GM19372 (cell line): ENCODE results near the gene CHST3.
"Not testable (repeated sequence)": the region's sequence is repeated elsewhere in the genome, so short reads cannot be mapped to it uniquely, and the experiment has no call there.

Experiments
- ATAC-seq: cut with Tn5 transposase; IDR thresholded peaks from one replicate; pipeline ENCODE4 v1.9.1; 2021; ENCODE audit warnings: mild to moderate bottlenecking, low read depth, moderate library complexity; ENCODE audit not compliant: unreplicated experiment

The CHST3 gene

DNA sequence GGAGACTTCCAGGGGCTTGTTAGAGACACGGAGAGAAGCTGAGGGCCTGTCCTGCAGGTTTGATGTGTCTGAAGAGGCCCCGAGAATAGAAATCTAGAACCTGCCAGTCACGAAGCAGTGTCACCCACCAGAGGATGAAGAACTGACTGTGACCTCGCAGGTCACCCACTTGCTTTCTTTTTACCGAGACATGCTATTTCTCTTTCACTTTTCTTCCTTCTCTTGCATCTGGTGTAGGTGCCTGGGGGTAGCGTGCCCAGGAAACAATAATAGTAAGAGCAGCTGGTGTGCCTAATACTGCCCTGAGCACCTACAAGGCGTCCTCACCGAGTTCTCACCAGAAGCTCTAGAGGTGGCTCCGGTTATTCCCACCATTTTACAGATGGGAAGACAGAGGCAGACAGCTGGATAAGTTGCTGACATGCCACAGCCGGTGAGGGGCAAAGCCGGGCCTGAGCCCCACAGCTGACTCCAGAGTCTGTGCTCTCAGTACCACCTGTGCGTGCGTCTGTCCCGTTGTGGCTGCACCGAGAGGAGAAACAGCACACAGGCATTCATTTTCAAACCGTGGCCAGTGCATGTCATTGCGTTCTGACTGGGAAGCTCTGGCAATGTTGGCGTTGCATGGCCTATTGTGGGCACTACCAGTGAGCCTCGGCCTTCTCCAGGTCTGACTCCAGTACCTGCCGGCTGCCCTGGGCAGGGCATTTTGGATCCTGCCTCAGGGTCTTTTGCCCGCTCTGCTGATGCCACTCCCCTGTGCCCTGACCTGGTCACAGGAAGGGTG, 7.8 kb downstream of the CHST3 start:
- ATAC-seq: no peak

DNA sequence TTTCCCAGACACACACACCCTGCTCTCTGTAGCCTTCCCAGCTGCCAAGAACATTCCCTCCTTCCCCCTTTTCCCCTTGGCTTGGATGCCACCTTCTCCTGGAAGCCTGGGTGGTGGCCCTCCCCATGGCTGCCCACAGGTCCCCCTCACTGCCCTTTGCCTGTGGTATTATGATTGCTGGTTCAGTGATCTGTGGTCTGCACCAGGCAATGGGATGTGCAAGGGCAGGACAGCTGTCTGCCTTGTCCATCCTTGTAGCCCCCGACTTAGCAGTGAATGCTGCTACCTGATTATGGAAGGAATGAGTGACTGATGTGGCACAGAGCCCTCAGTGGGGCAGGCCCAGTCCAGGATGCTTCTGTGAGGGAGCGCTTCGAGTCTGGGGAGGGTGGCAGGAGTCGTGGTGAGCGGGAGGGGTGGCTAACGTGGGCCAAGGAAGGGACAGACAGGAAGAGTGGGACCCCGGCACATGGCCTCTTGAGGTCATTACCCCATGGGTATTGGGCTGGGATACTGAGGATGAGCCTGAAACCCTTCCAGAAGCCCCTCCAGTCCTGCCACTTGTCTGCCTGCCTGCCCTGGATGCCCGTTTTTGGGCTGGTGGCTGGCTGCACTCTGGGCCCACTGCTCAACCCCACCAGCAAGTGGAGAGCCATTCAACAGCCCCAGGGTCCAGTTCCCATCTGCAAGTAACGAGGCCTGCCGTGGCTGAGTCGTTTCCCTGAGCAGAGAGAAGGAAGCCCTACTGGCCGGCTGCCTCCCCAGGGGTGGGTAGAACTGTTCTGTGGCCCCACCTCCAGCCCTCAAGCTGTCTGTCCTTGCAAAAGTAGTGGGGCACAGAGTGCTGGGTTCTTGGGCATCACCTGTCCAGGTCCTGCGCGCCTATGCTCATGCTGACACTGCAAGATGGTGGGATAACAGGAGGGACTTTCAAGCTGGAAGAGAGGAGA, 8.8 kb downstream of the CHST3 start:
- ATAC-seq: no peak

DNA sequence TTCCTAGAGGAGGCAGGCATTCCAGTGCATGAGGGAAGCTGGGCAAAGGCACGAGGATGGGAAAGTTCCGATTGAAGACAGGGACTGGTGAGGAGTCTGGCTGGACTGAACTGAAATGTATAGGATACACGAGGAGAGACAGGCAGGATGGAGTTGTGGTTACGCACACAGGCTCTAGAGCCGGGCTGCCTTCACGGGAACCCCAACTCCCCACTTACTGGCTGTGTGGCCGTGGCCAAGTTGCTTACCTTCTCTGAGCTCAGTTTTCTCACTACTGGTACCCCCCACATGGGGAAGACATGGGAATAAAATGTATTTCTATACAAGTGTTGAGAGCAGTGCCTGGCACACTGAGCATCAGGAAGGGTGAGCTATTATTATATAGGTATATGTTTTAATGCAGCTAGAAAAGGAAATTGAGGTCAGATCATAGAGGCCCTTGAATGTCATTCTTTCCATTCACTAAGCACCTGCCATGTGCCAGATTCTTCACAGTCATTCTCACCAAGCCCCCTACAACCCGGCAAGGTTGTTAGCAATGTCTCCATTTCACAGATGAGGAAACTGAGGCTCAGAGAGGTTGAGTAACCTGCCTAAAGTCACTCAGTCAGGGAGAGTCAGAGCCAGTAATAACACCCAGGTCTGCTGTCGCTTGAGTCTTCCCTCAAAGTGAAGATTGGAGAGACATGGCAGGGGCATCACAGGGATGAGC, 9.7 kb downstream of the CHST3 start:
- ATAC-seq: no peak

DNA sequence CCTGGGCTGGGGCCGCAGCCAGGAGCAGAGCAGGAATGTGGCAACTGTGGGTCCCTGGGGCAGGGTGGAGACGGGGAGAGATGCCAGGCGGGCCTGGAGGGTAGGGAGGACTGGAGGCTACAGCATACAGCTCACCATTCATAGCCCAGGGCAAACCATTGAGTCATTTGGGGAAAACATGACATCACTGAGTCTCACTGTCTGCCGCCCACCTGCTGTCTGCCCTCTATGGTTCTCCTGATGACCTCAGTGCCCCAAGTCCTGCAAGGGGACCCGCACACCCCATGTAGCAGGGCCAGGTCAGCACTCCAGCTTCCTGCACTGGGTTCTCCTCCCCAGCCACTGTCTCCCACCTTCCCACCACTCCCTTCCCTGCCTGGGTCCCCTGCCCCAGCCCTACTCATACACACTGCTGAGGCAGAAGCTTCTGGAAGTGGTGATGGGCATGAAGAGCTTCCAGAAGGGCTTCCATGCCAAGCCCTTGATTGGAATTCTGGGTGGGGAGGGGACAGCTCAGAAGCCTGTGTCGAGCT, 10.4 kb downstream of the CHST3 start:
- ATAC-seq: no peak

DNA sequence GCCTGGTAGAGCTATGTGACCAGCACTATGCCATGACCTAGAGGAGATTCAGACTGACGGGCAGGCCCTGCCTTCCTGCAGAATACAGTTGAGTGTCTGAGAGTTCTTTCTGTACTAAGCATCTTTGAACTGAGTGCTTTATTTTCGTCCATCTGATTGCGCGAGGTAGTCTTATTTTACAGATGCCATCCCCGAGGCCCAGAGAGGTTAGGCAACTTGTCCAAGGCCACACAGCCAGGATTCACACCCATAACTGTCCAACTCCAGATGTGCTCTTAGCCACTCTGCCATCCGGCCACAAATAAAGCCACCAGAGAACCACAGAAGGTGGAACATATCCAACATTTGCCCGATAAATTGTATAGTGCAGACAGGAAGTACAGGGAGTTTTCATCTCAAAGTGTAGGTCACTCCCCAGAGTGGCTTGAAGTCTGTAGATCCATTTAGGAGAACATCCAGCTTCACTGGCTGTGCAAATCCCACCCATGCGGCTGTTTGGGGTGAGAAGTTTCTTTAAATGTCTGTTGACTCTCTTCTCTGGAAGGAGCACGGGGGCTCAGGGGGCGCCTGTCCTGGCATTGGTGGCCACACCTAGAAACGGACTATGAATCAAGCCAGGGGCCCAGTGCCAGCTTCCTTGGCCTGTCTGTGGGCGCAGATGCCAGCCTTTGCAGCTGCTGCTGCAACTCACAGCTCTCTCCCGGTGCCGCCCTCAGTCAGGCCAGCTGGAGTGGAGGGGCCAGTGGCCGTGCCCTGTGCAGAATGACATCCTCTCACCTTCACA, 11.1 kb downstream of the CHST3 start:
- ATAC-seq: no peak

DNA sequence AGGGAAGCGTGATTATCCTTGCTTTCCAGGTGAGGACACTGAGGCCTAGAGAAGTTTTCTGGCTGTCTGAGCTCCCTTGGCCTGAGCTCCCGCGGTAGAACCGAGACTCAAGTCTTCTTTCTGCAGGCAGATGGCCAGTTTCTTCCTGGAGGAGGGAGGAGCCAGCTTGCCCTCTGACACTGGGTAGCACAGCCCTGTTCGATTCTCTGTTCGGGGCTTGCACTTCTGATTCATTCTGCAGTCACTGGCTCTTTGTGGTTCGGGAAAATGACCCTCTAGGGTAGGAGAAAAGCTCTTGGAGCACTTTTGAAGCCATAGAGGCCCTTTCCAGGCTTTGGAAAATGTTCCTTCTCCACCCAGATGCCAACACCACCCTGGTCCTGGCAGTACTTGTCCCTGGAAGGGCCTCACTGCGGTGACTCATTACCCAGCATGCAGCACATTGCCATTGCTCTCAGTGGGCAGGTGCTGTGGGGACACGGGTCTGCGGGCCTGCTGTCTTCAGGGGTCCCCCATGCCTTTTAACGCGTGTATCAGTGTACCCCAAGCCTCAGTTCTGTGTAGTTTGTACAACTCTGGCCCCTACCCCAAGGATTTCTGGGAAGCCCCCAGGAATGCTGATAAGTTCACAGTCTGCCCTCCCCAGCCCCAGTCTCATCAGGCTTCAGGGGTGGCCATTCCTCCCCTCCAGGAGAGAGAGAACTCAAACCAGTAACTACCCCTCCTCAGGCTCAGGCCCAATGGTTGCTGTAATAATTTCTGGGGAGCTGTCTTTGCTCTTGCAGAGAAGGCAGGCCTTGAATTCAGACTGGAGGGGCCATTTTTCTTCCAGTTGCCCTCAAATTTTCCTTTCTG, 11.9 kb downstream of the CHST3 start:
- no peak for ATAC-seq

DNA sequence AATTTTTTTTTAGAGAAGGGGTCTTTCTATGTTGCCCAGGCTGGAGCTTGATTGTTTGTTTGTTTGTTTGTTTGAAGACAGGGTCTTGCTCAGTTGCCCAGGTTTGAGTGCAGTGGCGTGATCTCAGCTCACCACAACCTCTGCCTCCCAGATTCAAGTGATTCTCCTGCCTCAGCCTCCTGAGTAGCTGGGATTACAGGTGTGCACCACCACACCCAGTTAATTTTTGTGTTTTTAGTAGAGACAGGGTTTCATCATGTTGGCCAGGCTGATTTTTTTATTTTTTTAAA, 13.4 kb downstream of the CHST3 start:
- ATAC-seq: not testable (repeated sequence)

DNA sequence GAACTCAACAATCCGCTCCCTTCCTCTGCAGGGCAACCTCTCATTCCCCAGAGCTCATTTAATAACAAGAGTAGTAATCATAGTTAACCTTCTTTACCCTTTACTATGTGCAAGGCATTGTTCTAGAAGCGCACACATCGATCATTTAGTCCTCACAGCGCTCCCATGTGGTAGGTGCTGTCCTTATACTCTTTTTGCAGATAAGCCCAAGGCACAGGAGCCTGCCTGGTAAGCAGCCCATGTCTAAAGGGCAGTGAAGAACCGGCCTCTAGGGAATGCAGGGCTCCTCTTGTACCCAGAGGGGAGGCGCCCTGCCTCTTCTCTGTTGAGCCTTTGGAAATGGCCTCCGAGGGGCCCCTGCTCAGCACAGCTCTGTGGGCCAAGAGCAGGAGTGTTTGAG, 14.3 kb downstream of the CHST3 start:
- ATAC-seq: no peak

DNA sequence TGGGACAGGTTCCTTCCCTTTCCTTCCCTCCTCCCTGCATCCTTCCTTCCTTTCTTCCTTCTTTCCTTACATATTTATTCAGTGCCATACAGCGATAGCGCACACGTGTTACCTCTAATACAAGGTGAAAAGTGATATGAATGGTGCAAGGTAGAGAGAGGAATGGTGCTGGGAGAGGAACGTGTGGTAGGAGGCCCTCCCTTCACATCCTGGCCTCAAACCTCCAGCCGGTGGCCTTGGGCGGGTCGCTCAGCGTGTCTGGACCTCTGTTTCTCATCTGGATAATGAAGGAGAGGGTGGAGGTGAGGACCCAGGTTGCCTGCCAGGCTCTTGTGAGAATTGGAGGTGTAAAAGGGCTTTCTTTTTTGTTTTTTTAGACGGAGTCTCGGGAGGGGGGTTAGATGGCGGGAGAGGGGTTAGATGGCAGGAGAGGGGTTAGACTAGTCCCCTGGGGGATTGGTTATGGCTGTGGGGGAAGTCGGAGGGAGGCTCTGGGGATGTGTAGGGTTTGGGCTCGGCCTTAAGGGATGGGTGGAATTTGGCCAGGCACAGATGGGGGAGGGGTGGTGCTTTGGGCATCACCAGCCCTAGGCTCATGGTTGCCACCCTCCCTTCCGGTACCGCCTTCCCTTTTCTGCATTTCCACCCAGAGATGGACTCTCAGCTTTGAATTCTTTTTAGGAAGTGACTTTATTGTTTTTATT, 14.9 kb downstream of the CHST3 start:
- no peak for ATAC-seq

DNA sequence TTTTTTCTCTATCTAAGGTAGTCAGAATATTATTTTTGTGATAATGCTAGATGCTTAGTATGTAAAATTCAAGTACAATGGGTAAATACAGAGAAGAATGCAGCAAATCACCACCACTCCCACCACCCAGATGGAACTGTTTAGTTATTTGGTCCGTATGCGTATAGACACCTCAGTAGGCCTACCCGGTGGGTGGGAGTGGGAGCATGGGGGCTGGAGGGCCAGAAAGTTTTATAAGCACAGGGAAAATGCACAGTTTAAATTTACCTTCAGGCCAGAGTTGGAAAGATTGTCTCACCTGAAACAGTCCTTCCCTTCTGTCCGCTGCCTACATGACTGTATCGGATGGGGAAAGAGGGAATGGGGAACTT, 15.5 kb downstream of the CHST3 start:
- ATAC-seq: no peak

DNA sequence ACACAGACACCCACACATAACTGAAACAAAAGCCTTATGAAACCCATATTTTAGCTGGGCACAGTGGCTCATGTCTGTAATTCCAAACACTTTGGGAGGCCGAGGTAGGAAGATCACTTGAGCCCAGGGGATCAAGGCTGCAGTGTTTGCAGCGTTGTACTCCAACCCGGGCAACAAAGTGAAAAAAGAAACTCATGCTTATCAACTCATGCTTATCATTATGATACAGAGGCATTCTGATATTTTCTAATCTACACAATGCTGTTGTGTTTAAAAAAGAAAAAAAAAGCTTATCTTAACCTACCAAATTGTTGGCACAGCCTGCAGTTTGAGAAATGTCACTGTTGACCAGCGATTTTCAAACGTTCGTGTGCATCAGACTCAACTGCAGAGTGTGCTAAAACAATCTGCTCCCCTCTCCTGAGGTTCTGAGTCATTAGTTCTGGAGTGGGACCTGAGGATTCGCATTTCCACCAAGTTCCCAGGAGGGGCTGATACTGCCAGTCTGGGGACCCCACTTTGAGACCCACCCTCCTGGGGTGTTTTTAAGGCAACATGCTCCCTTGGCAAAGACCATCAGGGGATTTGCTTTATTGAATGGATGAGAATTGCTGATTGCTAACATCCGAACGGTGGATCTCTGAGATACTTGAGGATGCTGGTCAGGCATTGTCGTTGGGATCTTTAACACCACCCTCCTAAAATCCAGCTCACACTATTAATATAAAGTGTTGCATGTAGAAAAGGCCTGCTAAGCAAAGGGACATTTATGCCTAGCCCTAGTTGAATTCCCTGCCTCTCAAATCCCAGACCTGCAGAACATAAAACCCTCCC, 16.2 kb downstream of the CHST3 start:
- no peak for ATAC-seq

DNA sequence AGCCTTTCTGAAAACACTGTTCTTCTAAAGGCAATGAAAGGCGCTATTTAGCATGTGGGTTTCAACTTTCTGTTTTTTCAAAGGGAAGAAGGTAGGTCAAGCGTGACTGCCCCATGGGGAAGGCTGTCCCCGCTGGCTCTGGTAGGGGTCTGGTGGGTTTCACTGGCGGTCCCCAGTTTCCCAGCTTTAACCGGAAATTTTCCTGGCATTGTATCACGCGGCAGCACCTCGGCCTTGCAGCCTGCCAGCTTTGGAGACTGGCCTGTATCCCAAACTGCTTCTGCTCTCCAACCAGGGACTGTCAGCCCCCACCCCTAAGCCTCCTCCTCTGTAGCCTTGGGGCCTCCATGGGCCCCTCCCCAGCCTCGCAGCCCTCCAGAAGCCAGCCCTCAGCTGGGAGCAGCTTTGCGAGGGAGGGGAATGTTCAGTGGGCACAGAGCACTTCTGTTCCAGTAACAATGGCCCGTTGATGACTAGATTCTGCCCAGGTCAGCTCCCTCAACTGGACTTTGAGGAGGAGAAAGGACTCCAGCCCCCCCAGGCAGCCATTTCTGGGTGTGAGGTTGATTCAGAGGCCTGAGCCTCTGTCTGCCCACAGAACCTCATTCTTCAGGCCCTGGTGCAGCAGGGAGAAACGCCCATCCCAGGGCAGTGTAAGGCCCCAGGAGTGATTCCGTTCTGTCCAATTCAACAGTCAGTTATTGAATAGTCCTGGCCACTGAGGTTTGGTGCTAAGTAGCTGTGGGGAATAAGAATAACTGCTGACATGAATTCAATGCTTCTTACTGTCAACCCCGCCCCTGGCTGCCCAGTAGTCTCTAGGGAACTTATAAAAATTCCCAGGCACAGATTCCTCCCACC, 17.1 kb downstream of the CHST3 start:
- no peak for ATAC-seq

DNA sequence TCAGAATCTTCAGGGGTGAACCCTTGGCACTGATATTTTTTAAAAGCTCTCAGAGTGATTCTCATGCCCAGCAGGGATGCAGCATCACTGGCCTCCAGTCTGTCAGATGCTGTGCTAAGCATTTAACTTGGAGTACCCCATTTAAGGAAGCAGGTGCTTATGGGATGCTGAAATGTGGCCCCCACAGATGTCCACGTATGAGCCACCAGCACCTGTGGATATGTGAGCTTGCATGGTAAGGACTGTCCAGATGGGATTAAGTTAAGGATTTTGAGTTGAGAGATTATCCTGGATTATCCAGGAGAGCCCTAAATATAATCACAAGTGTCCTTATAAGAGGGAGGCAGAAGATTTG, 17.7 kb downstream of the CHST3 start:
- no peak for ATAC-seq

DNA sequence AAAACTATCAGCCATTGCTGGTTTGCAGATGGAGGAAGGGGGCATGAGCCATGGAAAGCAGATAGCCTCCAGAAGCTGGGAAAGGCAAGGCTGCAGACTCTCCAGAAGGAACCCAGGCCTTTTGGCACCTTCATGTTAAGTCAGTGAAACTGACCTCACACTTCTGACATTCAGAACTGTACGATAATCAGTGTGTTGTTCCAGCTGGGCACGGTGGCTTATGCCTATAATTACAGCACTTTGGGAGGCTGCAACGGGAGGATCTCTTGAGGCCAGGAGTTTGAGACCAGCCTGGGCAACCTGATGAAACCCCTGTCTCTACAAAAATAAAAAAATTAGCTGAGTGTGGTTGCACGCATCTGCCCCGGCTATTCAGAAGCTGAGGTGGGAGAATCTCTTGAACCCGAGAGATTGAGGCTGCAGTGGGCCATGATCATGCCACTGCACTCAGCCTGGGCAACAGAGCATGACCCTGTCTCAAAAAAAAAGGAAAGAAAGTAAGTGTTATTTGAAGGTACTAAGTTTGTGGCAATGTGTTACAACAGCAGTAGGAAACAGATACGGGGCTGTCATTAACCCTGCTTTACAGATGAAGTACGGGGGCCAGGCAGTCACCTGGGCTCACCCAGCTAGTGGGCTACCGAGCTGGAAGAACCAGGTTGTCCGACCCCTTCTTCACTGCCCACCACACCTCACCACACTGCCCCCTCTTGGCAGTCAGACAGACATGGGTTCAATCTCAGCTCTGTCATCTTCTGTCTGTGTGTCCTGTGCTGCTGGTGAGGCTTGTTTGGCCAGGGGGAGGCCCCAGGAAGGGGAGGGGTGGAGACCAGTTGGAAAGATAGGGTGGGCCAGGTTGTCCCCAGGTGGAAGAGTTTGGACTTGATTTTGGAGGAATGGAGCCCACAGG, 18.3 kb downstream of the CHST3 start:
- ATAC-seq: no peak

DNA sequence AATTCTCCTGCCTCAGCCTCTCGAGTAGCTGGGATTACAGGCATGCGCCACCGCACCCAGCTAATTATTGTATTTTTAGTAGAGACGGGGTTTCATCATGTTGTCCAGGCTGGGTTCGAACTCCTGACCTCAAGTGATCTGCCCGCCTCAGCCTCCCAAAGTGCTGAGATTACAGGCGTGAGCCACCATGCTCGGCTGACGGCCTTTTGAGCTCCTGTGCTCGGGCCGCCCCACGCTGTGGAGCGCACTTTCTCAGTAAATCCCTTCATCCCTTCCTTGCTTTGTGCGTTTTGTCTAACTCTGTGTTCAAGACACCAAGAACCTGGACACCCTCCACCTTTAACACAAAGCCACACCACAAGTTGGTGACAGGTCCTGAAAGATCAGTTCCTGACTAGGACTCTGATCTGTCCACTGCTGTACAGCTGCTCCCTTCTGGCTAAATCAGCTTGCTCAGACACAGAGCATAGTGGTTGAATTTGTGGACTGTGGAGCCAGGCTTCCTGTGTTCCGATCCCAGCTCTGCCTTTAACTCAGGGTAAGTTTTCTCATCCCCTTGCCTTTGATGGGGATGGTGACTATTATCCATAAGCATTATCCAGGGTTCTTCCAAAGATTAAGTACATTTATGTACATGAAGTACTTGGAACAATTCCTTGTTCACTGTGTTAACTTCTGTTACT, 20.1 kb downstream of the CHST3 start:
- no peak for ATAC-seq
